Neural cell (in vitro differentiated cells): Measurements from ENCODE around the gene ABCB8. TPM values are rescaled to one million over a fixed set of nuclear protein-coding genes. Genes with fewer than 3 reads are reported as not detected.

Source experiments
- H2AFZ ChIP-seq: fragments of 200-600, 300-800 bp; sonication (generic), shearing (Covaris generic); 2 replicates; pipeline ENCODE4 v1.6.0; 2014; ENCODE audit warnings: low read depth, mild to moderate bottlenecking, antibody characterized with exemption, low read length, moderate library complexity
- H3F3A ChIP-seq: fragments of 200-600 bp; shearing (Covaris generic); 2 replicates; pipeline ENCODE4 v1.6.1; 2016; ENCODE audit warnings: mild to moderate bottlenecking, moderate library complexity, mixed read lengths, antibody characterized with exemption, low read length; ENCODE audit not compliant: insufficient read depth, poor library complexity, severe bottlenecking
- H3K27ac ChIP-seq: fragments of 200-600, 300-800 bp; sonication (generic), shearing (Covaris generic); 2 replicates; pipeline ENCODE4 v1.5.1; 2014; ENCODE audit warnings: mild to moderate bottlenecking, low read length, moderate library complexity
- H3K27me3 ChIP-seq: fragments of 300-800, 200-600 bp; sonication (generic), shearing (Covaris generic); 2 replicates; pipeline ENCODE4 v1.6.0; 2014; ENCODE audit warnings: mild to moderate bottlenecking, low read depth, low read length, moderate library complexity; ENCODE audit not compliant: insufficient read depth
- H3K36me3 ChIP-seq: fragments of 300-800, 200-600 bp; sonication (generic), shearing (Covaris generic); 2 replicates; pipeline ENCODE4 v1.5.1; 2014; ENCODE audit warnings: mild to moderate bottlenecking, antibody characterized with exemption, low read length, moderate library complexity; ENCODE audit not compliant: insufficient read depth
- H3K4me2 ChIP-seq: fragments of 300-800, 200-600 bp; sonication (generic), shearing (Covaris generic); 2 replicates; pipeline ENCODE4 v1.6.0; 2014; ENCODE audit warnings: mild to moderate bottlenecking, low read length
- H3K4me3 ChIP-seq: fragments of 300-800, 200-600 bp; sonication (generic), shearing (Covaris generic); 2 replicates; pipeline ENCODE4 v1.5.1; 2014; ENCODE audit warnings: mild to moderate bottlenecking, low read length, moderate library complexity
- H3K79me2 ChIP-seq: fragments of 200-600 bp; shearing (Covaris generic); replicated peaks from 2 replicates; pipeline ENCODE4 v1.6.0; 2014; ENCODE audit warnings: mild to moderate bottlenecking, low read length, moderate library complexity; ENCODE audit not compliant: insufficient read depth
- H3K9ac ChIP-seq: fragments of 300-800, 200-600 bp; sonication (generic), shearing (Covaris generic); 2 replicates; pipeline ENCODE4 v1.6.1; 2016; ENCODE audit warnings: mild to moderate bottlenecking, low read length, mixed read lengths
- H3K9me2 ChIP-seq: fragments of 200-600 bp; shearing (Covaris generic); 2 replicates; pipeline ENCODE4 v1.6.1; 2016; ENCODE audit warnings: mild to moderate bottlenecking, low read length, mixed read lengths; ENCODE audit not compliant: insufficient read depth
- H3K9me3 ChIP-seq: fragments of 200-600, 300-800 bp; sonication (generic), shearing (Covaris generic); 2 replicates; pipeline ENCODE4 v1.6.1; 2016; ENCODE audit warnings: mild to moderate bottlenecking, mixed run types, low read length, moderate library complexity, mixed read lengths
- H4K20me1 ChIP-seq: fragments of 200-600 bp; shearing (Covaris generic); 2 replicates; pipeline ENCODE4 v1.6.1; 2016; ENCODE audit warnings: mild to moderate bottlenecking, mixed run types; ENCODE audit not compliant: insufficient read depth
- EP300 ChIP-seq: fragments of 450-650 bp; conservative IDR thresholded peaks from 2 replicates; pipeline ENCODE4 v1.6.1; 2014; ENCODE audit warnings: antibody characterized with exemption, mild to moderate bottlenecking, moderate library complexity; ENCODE audit not compliant: poor library complexity, severe bottlenecking
- EZH2 ChIP-seq: fragments of 200-600, 300-800 bp; shearing (Covaris generic), sonication (generic); IDR thresholded peaks from 2 replicates; pipeline ENCODE4 v1.6.1; 2014; ENCODE audit warnings: antibody characterized with exemption, low read length, borderline replicate concordance, mild to moderate bottlenecking; ENCODE audit not compliant: insufficient read depth, poor library complexity, severe bottlenecking
- MXI1 ChIP-seq: fragments of 450-650 bp; conservative IDR thresholded peaks from 2 replicates; pipeline ENCODE4 v1.6.1; 2014; ENCODE audit warnings: antibody characterized with exemption, mild to moderate bottlenecking; ENCODE audit not compliant: poor library complexity, severe bottlenecking
- POLR2AphosphoS5 ChIP-seq: IDR thresholded peaks from 2 replicates; pipeline ENCODE4 v1.6.1; 2012
- RAD21 ChIP-seq: fragments of 450-650 bp; conservative IDR thresholded peaks from 2 replicates; pipeline ENCODE4 v1.6.1; 2014; ENCODE audit warnings: antibody characterized with exemption, mild to moderate bottlenecking, moderate library complexity
- REST ChIP-seq: IDR thresholded peaks from 2 replicates; pipeline ENCODE4 v1.6.1; 2012; ENCODE audit warnings: borderline replicate concordance
- SMC3 ChIP-seq: fragments of 450-650 bp; conservative IDR thresholded peaks from 2 replicates; pipeline ENCODE4 v1.6.1; 2014; ENCODE audit warnings: antibody characterized with exemption, mild to moderate bottlenecking, moderate library complexity; ENCODE audit not compliant: poor library complexity
- TAF1 ChIP-seq: IDR thresholded peaks from 2 replicates; pipeline ENCODE4 v1.6.1; 2012; ENCODE audit warnings: low read depth
- polyA plus RNA-seq: library from polyadenylated mRNA; depleted of rRNA; stranded (reverse); fragments of >200 nt; gene quantifications from 2 replicates; pipeline ENCODE4 v1.2.3, GENCODE V29; 2014
- TF ChIP-seq, protein P1 (sequence below): fragments of 450-650 bp; IDR thresholded peaks from 2 replicates; pipeline ENCODE4 v1.5.1; 2014; ENCODE audit warnings: antibody characterized with exemption, mild to moderate bottlenecking, moderate library complexity; ENCODE audit not compliant: poor library complexity, severe bottlenecking

Gene ABCB8
- polyA plus RNA-seq, 1 donor from 2014 or later = 40.5 TPM

DNA sequence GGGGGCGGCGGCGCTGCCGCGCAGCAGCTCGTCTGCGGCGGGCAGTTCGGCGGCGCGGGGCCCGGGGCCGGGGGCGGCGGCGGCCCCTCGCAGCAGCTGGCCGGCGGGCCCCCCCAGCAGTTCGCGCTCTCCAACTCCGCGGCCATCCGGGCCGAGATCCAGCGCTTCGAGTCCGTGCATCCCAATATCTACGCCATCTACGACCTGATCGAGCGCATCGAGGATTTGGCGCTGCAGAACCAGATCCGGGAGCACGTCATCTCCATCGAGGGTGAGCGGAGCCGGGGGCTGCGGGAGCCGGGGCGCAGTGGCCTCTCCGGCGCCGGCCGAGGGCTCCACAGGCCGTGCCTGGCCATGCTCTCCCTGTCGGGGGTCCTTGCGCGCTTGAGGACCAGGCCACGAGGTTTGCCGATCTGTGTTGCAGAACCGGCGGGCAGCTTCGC, 58.6 kb downstream of the ABCB8 start:
- no peaks in the 10 kb centered on the region for H3K27me3 ChIP-seq
- H3K4me2 ChIP-seq = peak overlapping the region; percentile 55
- TF ChIP-seq RAD21 = no peak
- no peak for TF ChIP-seq TAF1
- peak; percentile 35 for TF ChIP-seq POLR2AphosphoS5
- TF ChIP-seq MXI1 = peak; percentile 87
- no peak for TF ChIP-seq SMC3
- TF ChIP-seq EZH2 = no peak
- TF ChIP-seq EP300 = no peak
- TF ChIP-seq, protein P1, sequence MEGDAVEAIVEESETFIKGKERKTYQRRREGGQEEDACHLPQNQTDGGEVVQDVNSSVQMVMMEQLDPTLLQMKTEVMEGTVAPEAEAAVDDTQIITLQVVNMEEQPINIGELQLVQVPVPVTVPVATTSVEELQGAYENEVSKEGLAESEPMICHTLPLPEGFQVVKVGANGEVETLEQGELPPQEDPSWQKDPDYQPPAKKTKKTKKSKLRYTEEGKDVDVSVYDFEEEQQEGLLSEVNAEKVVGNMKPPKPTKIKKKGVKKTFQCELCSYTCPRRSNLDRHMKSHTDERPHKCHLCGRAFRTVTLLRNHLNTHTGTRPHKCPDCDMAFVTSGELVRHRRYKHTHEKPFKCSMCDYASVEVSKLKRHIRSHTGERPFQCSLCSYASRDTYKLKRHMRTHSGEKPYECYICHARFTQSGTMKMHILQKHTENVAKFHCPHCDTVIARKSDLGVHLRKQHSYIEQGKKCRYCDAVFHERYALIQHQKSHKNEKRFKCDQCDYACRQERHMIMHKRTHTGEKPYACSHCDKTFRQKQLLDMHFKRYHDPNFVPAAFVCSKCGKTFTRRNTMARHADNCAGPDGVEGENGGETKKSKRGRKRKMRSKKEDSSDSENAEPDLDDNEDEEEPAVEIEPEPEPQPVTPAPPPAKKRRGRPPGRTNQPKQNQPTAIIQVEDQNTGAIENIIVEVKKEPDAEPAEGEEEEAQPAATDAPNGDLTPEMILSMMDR = no peak
- no peak for TF ChIP-seq REST
- peak overlapping the region; percentile 21 for H2AFZ ChIP-seq
- peak overlapping the region; percentile 91 for H3K4me3 ChIP-seq
- peaks cover 3% of the 10 kb centered on the region for H3F3A ChIP-seq
- peak overlapping the region; percentile 62 for H3K27ac ChIP-seq
- H3K9me2 ChIP-seq = no peaks in the 10 kb centered on the region
- peaks cover 38% of the 10 kb centered on the region for H4K20me1 ChIP-seq
- peak overlapping the region; percentile 94 for H3K9ac ChIP-seq
- H3K9me3 ChIP-seq = no peaks in the 10 kb centered on the region
- H3K36me3 ChIP-seq = no peaks in the 10 kb centered on the region
- peaks cover 40% of the 10 kb centered on the region for H3K79me2 ChIP-seq

DNA sequence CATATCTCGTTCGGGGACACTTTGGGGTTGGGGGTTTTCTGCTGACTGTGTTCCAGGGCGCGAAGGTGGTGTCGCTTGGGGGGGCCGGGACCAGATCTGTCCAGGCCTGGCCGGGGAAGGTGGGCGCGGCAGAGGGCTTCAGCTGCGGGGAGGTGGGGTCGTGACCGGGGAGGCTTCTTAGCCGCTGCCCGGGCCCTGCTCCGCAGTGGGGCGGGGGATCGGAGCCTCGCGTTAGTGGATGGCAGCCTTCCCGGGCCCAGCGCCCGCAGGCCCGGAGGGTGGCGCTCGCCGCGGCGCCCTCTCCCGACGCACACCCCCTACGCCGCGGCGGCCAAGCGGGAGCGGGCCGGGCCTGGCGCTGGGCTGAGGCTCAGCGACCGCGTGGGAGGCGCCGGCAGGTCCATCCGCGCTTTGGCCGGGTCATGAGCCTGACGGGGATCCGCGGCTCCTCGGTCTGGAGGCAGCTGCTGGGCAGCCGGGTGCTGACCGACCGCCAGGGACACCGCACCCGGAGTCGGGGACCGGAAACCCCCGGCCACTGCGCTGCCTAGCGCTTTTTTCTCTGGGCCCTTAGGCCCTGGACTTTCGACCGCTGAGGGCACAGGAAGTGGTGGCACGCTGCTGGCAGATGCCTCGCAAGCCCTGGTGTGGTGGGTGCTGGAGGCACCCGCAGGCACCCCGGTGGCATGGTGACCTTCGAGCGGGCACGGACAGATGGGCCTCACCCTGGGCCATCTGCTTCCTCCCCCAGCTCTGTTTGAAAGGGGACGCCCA, 59.2 kb downstream of the ABCB8 start:
- Histone ChIP-seq H3F3A (peaks cover 3% of the 10 kb centered on the region), H3K36me3 (no peaks in the 10 kb centered on the region), H3K9ac (peak overlapping the region; percentile 94), H3K27ac (peak overlapping the region; percentile 62), H4K20me1 (peaks cover 42% of the 10 kb centered on the region), H3K9me3 (no peaks in the 10 kb centered on the region), H3K4me2 (peak overlapping the region; percentile 93), H3K9me2 (no peaks in the 10 kb centered on the region), H3K4me3 (peak overlapping the region; percentile 91), H3K27me3 (no peaks in the 10 kb centered on the region), H3K79me2 (peaks cover 47% of the 10 kb centered on the region), H2AFZ (peak overlapping the region; percentile 21)
- TF ChIP-seq SMC3 (peak; percentile 58), RAD21 (peak; percentile 36), REST (peak; percentile 29), MXI1 (peak; percentile 64), EZH2 (no peak), POLR2AphosphoS5 (no peak), EP300 (no peak), TAF1 (no peak)
- TF ChIP-seq, protein P1 = peak; percentile 67
